Renal pelvis (tissue), 4 donors: ENCODE measurements around the gene KRTAP10-6. TPM values are rescaled to one million over a fixed set of nuclear protein-coding genes. Genes with fewer than 3 reads are reported as not detected.
"Not testable (repeated sequence)": the region's sequence is repeated elsewhere in the genome, so short reads cannot be mapped to it uniquely, and the experiment has no call there.

ENCODE experiments used
- DNase-seq: peaks from one replicate; pipeline ENCODE4 v3.0.0-alpha.2; 2013
- polyA plus RNA-seq, 3 donors: library from polyadenylated mRNA; unstranded; fragments of 120-200 nt; gene quantifications; one replicate each; pipeline ENCODE4 v1.2.1, GENCODE V29; 2013; ENCODE audit not compliant: insufficient read length in 3 of 3

The KRTAP10-6 gene
- polyA plus RNA-seq, 3 donors, result not detected

GRCh38 chr21:44618504-44618903, 26.2 kb upstream of the KRTAP10-6 start:
- DNase-seq, result no peak

GRCh38 chr21:44617071-44617501, 24.8 kb upstream of the KRTAP10-6 start:
- DNase-seq, result no peak

- DNase-seq, result no peak
These were observed 24.3 kb upstream of the KRTAP10-6 start for GRCh38 chr21:44616591-44616926.

GRCh38 chr21:44615911-44616590, 23.7 kb upstream of the KRTAP10-6 start:
- no peak for DNase-seq

- DNase-seq, result no peak
These were observed 23.2 kb upstream of the KRTAP10-6 start for GRCh38 chr21:44615466-44615865.

- no peak for DNase-seq
These were observed 22.7 kb upstream of the KRTAP10-6 start for GRCh38 chr21:44614961-44615391.

GRCh38 chr21:44614161-44614631, 21.9 kb upstream of the KRTAP10-6 start:
- DNase-seq, result no peak

- DNase-seq, result no peak
These were observed 21.3 kb upstream of the KRTAP10-6 start for GRCh38 chr21:44613386-44614155.

- DNase-seq, result no peak
These were observed 20.4 kb upstream of the KRTAP10-6 start for GRCh38 chr21:44612669-44613229.

- no peak for DNase-seq
These were observed 19.8 kb upstream of the KRTAP10-6 start, which contains the start of gene KRTAP10-8 for GRCh38 chr21:44612029-44612486. Gene KRTAP10-8 (plus strand): TSS chr21:44612079. CDS start chr21:44612101, 22 bp downstream.

GRCh38 chr21:44611551-44611950, 19.2 kb upstream of the KRTAP10-6 start:
- no peak for DNase-seq

- not testable (repeated sequence) for DNase-seq
These were observed 18.0 kb upstream of the KRTAP10-6 start for GRCh38 chr21:44610157-44610843.

GRCh38 chr21:44609193-44609592, 16.9 kb upstream of the KRTAP10-6 start:
- DNase-seq, result no peak

- no peak for DNase-seq
These were observed 14.2 kb upstream of the KRTAP10-6 start for GRCh38 chr21:44606495-44606894.

GRCh38 chr21:44603911-44604310, 11.6 kb upstream of the KRTAP10-6 start:
- DNase-seq, result no peak

- no peak for DNase-seq
These were observed 11.0 kb upstream of the KRTAP10-6 start for GRCh38 chr21:44603109-44603875.

- DNase-seq, result no peak
These were observed 10.2 kb upstream of the KRTAP10-6 start for GRCh38 chr21:44602463-44602850.

GRCh38 chr21:44601596-44602462, 9.5 kb upstream of the KRTAP10-6 start:
- no peak for DNase-seq

GRCh38 chr21:44601091-44601490, 8.8 kb upstream of the KRTAP10-6 start:
- DNase-seq, result not testable (repeated sequence)
